OCI-LY3 (cell line): ENCODE data around the gene SDC1.

Experiments
- H2AFZ ChIP-seq: fragments of 200-600, 300-600 bp; shearing (Covaris generic); 2 replicates; pipeline ENCODE4 v1.6.0; 2014; ENCODE audit warnings: antibody characterized with exemption, low read depth, low read length
- H3K27ac ChIP-seq: fragments of 200-600, 300-600 bp; sonication (generic); 2 replicates; pipeline ENCODE4 v1.5.1; 2014; ENCODE audit warnings: mild to moderate bottlenecking, low read length, moderate library complexity, mixed read lengths
- H3K27me3 ChIP-seq: fragments of 200-600, 300-600 bp; sonication (generic); 2 replicates; pipeline ENCODE4 v1.6.1; 2014; ENCODE audit warnings: low read depth, low read length, mixed read lengths
- H3K36me3 ChIP-seq: fragments of 200-600, 300-600 bp; sonication (generic); replicated peaks from 2 replicates; pipeline ENCODE3; 2014; ENCODE audit warnings: low read depth, low read length, mixed read lengths
- H3K4me1 ChIP-seq: fragments of 300-600, 200-600 bp; sonication (generic); 2 replicates; pipeline ENCODE4 v1.6.1; 2014; ENCODE audit warnings: low read length, mixed read lengths
- H3K4me2 ChIP-seq: fragments of 200-600, 300-600 bp; sonication (generic); 2 replicates; pipeline ENCODE4 v1.6.1; 2014; ENCODE audit warnings: low read length, mixed read lengths
- H3K4me3 ChIP-seq: fragments of 300-600, 200-600 bp; sonication (generic); 2 replicates; pipeline ENCODE4 v1.5.1; 2014; ENCODE audit warnings: antibody characterized with exemption, mild to moderate bottlenecking, low read length, moderate library complexity
- H3K79me2 ChIP-seq: fragments of 300-600, 200-600 bp; shearing (Covaris generic); 2 replicates; pipeline ENCODE4 v1.6.1; 2014; ENCODE audit warnings: mild to moderate bottlenecking, low read length, mixed read lengths
- H3K9ac ChIP-seq: fragments of 300-600, 200-600 bp; shearing (Covaris generic); 2 replicates; pipeline ENCODE4 v1.6.0; 2014; ENCODE audit warnings: mild to moderate bottlenecking, low read length, moderate library complexity
- H3K9me3 ChIP-seq: fragments of 200-600, 300-600 bp; shearing (Covaris generic); 2 replicates; pipeline ENCODE4 v1.6.1; 2014; ENCODE audit warnings: low read length, mixed read lengths; ENCODE audit not compliant: insufficient read depth
- H4K20me1 ChIP-seq: fragments of 200-600, 300-600 bp; sonication (generic); 2 replicates; pipeline ENCODE4 v1.6.1; 2016; ENCODE audit warnings: low read length, mixed read lengths; ENCODE audit not compliant: insufficient read depth
- CTCF ChIP-seq: fragments of 200-600, 300-600 bp; sonication (generic); IDR thresholded peaks from 2 replicates; pipeline ENCODE4 v1.5.1; 2014; ENCODE audit warnings: antibody characterized with exemption, low read length, low read depth
- EZH2phosphoT487 ChIP-seq: fragments of 200-600 bp; shearing (Covaris generic); IDR thresholded peaks from 2 replicates; pipeline ENCODE4 v1.6.1; 2018; ENCODE audit warnings: antibody characterized with exemption, mixed run types, low read depth

The SDC1 gene

GRCh38 chr2:20232837-20233207 lies 7.9 kb upstream of the SDC1 start:
- no peaks in the 10 kb centered on the region for H3K9me3 ChIP-seq
- no peak overlapping the region for H3K4me2 ChIP-seq
- no peaks in the 10 kb centered on the region for H3K4me1 ChIP-seq
- no peak overlapping the region for H2AFZ ChIP-seq
- no peak overlapping the region for H3K4me3 ChIP-seq
- H3K79me2 ChIP-seq, result no peaks in the 10 kb centered on the region
- H3K27me3 ChIP-seq, result peaks cover 2% of the 10 kb centered on the region; the same call in 1 of the 2 replicates
- H3K36me3 ChIP-seq, result no peaks in the 10 kb centered on the region
- no peak overlapping the region for H3K9ac ChIP-seq
- no peaks in the 10 kb centered on the region for H4K20me1 ChIP-seq
- TF ChIP-seq CTCF (no peak), EZH2phosphoT487 (no peak)
- H3K27ac ChIP-seq, result no peak overlapping the region

- Histone ChIP-seq H3K9ac (no peak overlapping the region), H3K4me3 (no peak overlapping the region), H3K27me3 (peaks cover 7% of the 10 kb centered on the region; the same call in 1 of the 2 replicates), H3K79me2 (no peaks in the 10 kb centered on the region), H3K36me3 (no peaks in the 10 kb centered on the region), H2AFZ (no peak overlapping the region), H3K4me2 (no peak overlapping the region), H3K27ac (no peak overlapping the region), H3K4me1 (no peaks in the 10 kb centered on the region), H4K20me1 (no peaks in the 10 kb centered on the region), H3K9me3 (no peaks in the 10 kb centered on the region)
- no peak for TF ChIP-seq EZH2phosphoT487
- TF ChIP-seq CTCF, result no peak
Measured at GRCh38 chr2:20231598-20232026, 6.7 kb upstream of the SDC1 start.

DNA sequence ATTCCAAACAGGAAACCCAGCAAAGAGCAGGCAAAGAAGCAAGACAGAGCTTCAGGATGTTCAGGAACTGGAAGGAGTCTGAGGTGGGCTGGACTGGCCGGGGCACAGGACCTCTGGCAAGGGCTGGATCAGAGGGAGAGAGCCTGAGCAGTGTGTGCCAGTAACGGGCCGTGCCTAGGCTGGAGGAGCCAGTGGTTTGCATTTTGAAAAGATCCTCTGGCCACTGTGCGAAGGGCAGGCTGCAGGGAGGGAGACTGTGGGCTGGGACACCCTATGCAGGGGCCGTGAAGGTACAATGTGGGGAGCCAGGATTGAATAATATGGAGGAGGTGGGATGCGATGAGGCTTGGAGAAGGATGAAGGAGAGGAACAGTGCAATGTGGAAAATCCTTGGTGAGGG lies 6.2 kb upstream of the SDC1 start:
- H3K4me2 ChIP-seq, result no peak overlapping the region
- no peaks in the 10 kb centered on the region for H4K20me1 ChIP-seq
- H3K4me1 ChIP-seq, result no peaks in the 10 kb centered on the region
- H3K9ac ChIP-seq, result no peak overlapping the region
- no peak overlapping the region for H3K4me3 ChIP-seq
- H3K79me2 ChIP-seq, result no peaks in the 10 kb centered on the region
- H3K9me3 ChIP-seq, result no peaks in the 10 kb centered on the region
- TF ChIP-seq CTCF (no peak), EZH2phosphoT487 (no peak)
- H3K27ac ChIP-seq, result no peak overlapping the region
- peaks cover 7% of the 10 kb centered on the region; the same call in 1 of the 2 replicates for H3K27me3 ChIP-seq
- no peak overlapping the region for H2AFZ ChIP-seq
- H3K36me3 ChIP-seq, result no peaks in the 10 kb centered on the region

DNA sequence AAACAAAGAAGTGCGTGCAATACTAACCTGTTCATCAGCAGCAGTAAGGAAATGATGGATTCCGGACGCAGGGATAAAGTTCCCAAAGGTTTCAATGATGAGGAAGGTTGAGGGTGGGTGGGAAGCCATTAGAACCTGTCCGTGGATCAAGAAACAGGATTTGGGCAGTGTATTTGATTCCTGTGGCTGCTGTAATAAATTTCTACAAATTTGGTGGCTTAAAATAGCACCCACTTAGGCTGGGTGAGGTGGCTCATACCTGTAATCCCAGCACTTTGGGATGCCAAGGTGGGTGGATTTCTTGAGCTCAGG lies 5.1 kb upstream of the SDC1 start:
- TF ChIP-seq CTCF (no peak), EZH2phosphoT487 (no peak)
- Histone ChIP-seq H3K9ac (no peak overlapping the region), H4K20me1 (no peaks in the 10 kb centered on the region), H3K79me2 (no peaks in the 10 kb centered on the region), H2AFZ (no peak overlapping the region), H3K9me3 (no peaks in the 10 kb centered on the region), H3K4me1 (no peaks in the 10 kb centered on the region), H3K36me3 (no peaks in the 10 kb centered on the region), H3K27ac (no peak overlapping the region), H3K4me2 (no peak overlapping the region), H3K4me3 (no peak overlapping the region), H3K27me3 (peaks cover 7% of the 10 kb centered on the region; the same call in 1 of the 2 replicates)
